ENCODE results near the gene NFIB. TPM values are rescaled to one million over a fixed set of nuclear protein-coding genes. Genes with fewer than 3 reads are reported as not detected.

The NFIB gene
- total RNA-seq, 1 experiment from 2014 or later, result 3.6 TPM

GRCh38 chr9:14107495-14107894 lies 206.4 kb downstream of the NFIB start:
- H3K27me3 ChIP-seq (ENCODE audit: low read length), result no peaks in the 10 kb centered on the region
- H3K4me3 ChIP-seq (ENCODE audit: low read length), result no peak overlapping the region
- no peak overlapping the region for H3K9ac ChIP-seq (ENCODE audit: low read length)
- no peak for DNase-seq
- no peak overlapping the region for H3K4me2 ChIP-seq (ENCODE audit: low read depth, low read length, poor library complexity, severe bottlenecking)
- H3K4me1 ChIP-seq (ENCODE audit: low read length), result no peaks in the 10 kb centered on the region
- no peaks in the 10 kb centered on the region for H3K36me3 ChIP-seq (ENCODE audit: insufficient read depth, low read length)
- H3K9me3 ChIP-seq (ENCODE audit: low read length), result no peaks in the 10 kb centered on the region
- H4K20me1 ChIP-seq (ENCODE audit: insufficient read depth, low read depth, low read length), result no peaks in the 10 kb centered on the region
- H2AFZ ChIP-seq (ENCODE audit: low read length), result no peak overlapping the region
- no peak overlapping the region for H3K27ac ChIP-seq (ENCODE audit: low read length)
- no peaks in the 10 kb centered on the region for H3K79me2 ChIP-seq (ENCODE audit: low read length)
- no peaks in the 10 kb centered on the region for H3K9me2 ChIP-seq (replicated peaks; ENCODE audit: insufficient read depth, low read length)

- no peak for DNase-seq
- no peak overlapping the region for H3K27ac ChIP-seq (ENCODE audit: low read length)
- no peak overlapping the region for H3K4me3 ChIP-seq (ENCODE audit: low read length)
- H3K9ac ChIP-seq (ENCODE audit: low read length), result no peak overlapping the region
- H3K4me1 ChIP-seq (ENCODE audit: low read length), result no peaks in the 10 kb centered on the region; the same call in none of the 2 replicates
- H3K36me3 ChIP-seq (ENCODE audit: insufficient read depth, low read length), result no peaks in the 10 kb centered on the region
- no peaks in the 10 kb centered on the region for H3K9me3 ChIP-seq (ENCODE audit: low read length)
- no peak overlapping the region for H2AFZ ChIP-seq (ENCODE audit: low read length)
- H3K79me2 ChIP-seq (ENCODE audit: low read length), result no peaks in the 10 kb centered on the region
- no peak overlapping the region for H3K4me2 ChIP-seq (ENCODE audit: low read depth, low read length, poor library complexity, severe bottlenecking)
- H3K27me3 ChIP-seq (ENCODE audit: low read length), result no peaks in the 10 kb centered on the region
- H3K9me2 ChIP-seq (replicated peaks; ENCODE audit: insufficient read depth, low read length), result no peaks in the 10 kb centered on the region
- no peaks in the 10 kb centered on the region for H4K20me1 ChIP-seq (ENCODE audit: insufficient read depth, low read depth, low read length)
Measured at GRCh38 chr9:14106699-14107098, 207.2 kb downstream of the NFIB start.

- no peak overlapping the region for H3K27ac ChIP-seq (ENCODE audit: low read length)
- H3K4me1 ChIP-seq (ENCODE audit: low read length), result no peaks in the 10 kb centered on the region; the same call in none of the 2 replicates
- no peak overlapping the region for H3K9ac ChIP-seq (ENCODE audit: low read length)
- H3K79me2 ChIP-seq (ENCODE audit: low read length), result no peaks in the 10 kb centered on the region
- no peak overlapping the region for H3K4me3 ChIP-seq (ENCODE audit: low read length)
- no peaks in the 10 kb centered on the region for H3K27me3 ChIP-seq (ENCODE audit: low read length)
- H3K36me3 ChIP-seq (ENCODE audit: insufficient read depth, low read length), result no peaks in the 10 kb centered on the region
- no peak for DNase-seq
- H2AFZ ChIP-seq (ENCODE audit: low read length), result no peak overlapping the region
- H4K20me1 ChIP-seq (ENCODE audit: insufficient read depth, low read depth, low read length), result no peaks in the 10 kb centered on the region
- no peaks in the 10 kb centered on the region for H3K9me3 ChIP-seq (ENCODE audit: low read length)
- no peak overlapping the region for H3K4me2 ChIP-seq (ENCODE audit: low read depth, low read length, poor library complexity, severe bottlenecking)
- H3K9me2 ChIP-seq (replicated peaks; ENCODE audit: insufficient read depth, low read length), result no peaks in the 10 kb centered on the region
Measured at GRCh38 chr9:14104496-14104895, 209.4 kb downstream of the NFIB start.

GRCh38 chr9:14103115-14103514 lies 210.8 kb downstream of the NFIB start:
- Histone ChIP-seq H3K4me1 (ENCODE audit: low read length) (no peaks in the 10 kb centered on the region; the same call in none of the 2 replicates), H3K79me2 (ENCODE audit: low read length) (no peaks in the 10 kb centered on the region), H3K4me3 (ENCODE audit: low read length) (no peak overlapping the region), H3K9me2 (replicated peaks; ENCODE audit: insufficient read depth, low read length) (no peaks in the 10 kb centered on the region), H4K20me1 (ENCODE audit: insufficient read depth, low read depth, low read length) (no peaks in the 10 kb centered on the region), H3K27me3 (ENCODE audit: low read length) (no peaks in the 10 kb centered on the region), H3K36me3 (ENCODE audit: insufficient read depth, low read length) (no peaks in the 10 kb centered on the region), H3K9me3 (ENCODE audit: low read length) (no peaks in the 10 kb centered on the region), H3K27ac (ENCODE audit: low read length) (no peak overlapping the region), H3K9ac (ENCODE audit: low read length) (no peak overlapping the region), H3K4me2 (ENCODE audit: low read depth, low read length, poor library complexity, severe bottlenecking) (no peak overlapping the region), H2AFZ (ENCODE audit: low read length) (no peak overlapping the region)
- DNase-seq, result no peak

- no peak overlapping the region for H3K4me2 ChIP-seq (ENCODE audit: low read depth, low read length, poor library complexity, severe bottlenecking)
- H3K9me2 ChIP-seq (replicated peaks; ENCODE audit: insufficient read depth, low read length), result no peaks in the 10 kb centered on the region
- H2AFZ ChIP-seq (ENCODE audit: low read length), result no peak overlapping the region
- no peaks in the 10 kb centered on the region for H3K9me3 ChIP-seq (ENCODE audit: low read length)
- H3K36me3 ChIP-seq (ENCODE audit: insufficient read depth, low read length), result no peaks in the 10 kb centered on the region
- H3K27me3 ChIP-seq (ENCODE audit: low read length), result no peaks in the 10 kb centered on the region
- H3K4me3 ChIP-seq (ENCODE audit: low read length), result no peak overlapping the region
- no peak for DNase-seq
- H3K27ac ChIP-seq (ENCODE audit: low read length), result no peak overlapping the region
- no peaks in the 10 kb centered on the region for H4K20me1 ChIP-seq (ENCODE audit: insufficient read depth, low read depth, low read length)
- H3K9ac ChIP-seq (ENCODE audit: low read length), result no peak overlapping the region
- no peaks in the 10 kb centered on the region; the same call in none of the 2 replicates for H3K4me1 ChIP-seq (ENCODE audit: low read length)
- no peaks in the 10 kb centered on the region for H3K79me2 ChIP-seq (ENCODE audit: low read length)
Measured at GRCh38 chr9:14099737-14100136, 214.2 kb downstream of the NFIB start.

- no peak overlapping the region for H3K4me3 ChIP-seq (ENCODE audit: low read length)
- H3K36me3 ChIP-seq (ENCODE audit: insufficient read depth, low read length), result no peaks in the 10 kb centered on the region
- H3K79me2 ChIP-seq (ENCODE audit: low read length), result no peaks in the 10 kb centered on the region
- H3K9me3 ChIP-seq (ENCODE audit: low read length), result no peaks in the 10 kb centered on the region
- no peaks in the 10 kb centered on the region for H4K20me1 ChIP-seq (ENCODE audit: insufficient read depth, low read depth, low read length)
- H3K27ac ChIP-seq (ENCODE audit: low read length), result no peak overlapping the region
- H3K4me1 ChIP-seq (ENCODE audit: low read length), result no peaks in the 10 kb centered on the region; the same call in none of the 2 replicates
- no peak for DNase-seq
- H3K4me2 ChIP-seq (ENCODE audit: low read depth, low read length, poor library complexity, severe bottlenecking), result no peak overlapping the region
- H3K9me2 ChIP-seq (replicated peaks; ENCODE audit: insufficient read depth, low read length), result no peaks in the 10 kb centered on the region
- H3K9ac ChIP-seq (ENCODE audit: low read length), result no peak overlapping the region
- no peak overlapping the region for H2AFZ ChIP-seq (ENCODE audit: low read length)
- H3K27me3 ChIP-seq (ENCODE audit: low read length), result no peaks in the 10 kb centered on the region
Measured at GRCh38 chr9:14098486-14099180, 215.3 kb downstream of the NFIB start.

GRCh38 chr9:14097666-14098415 lies 216.1 kb downstream of the NFIB start:
- no peak overlapping the region for H3K9ac ChIP-seq (ENCODE audit: low read length)
- H4K20me1 ChIP-seq (ENCODE audit: insufficient read depth, low read depth, low read length), result no peaks in the 10 kb centered on the region
- no peak for DNase-seq
- no peak overlapping the region for H3K27ac ChIP-seq (ENCODE audit: low read length)
- H3K79me2 ChIP-seq (ENCODE audit: low read length), result no peaks in the 10 kb centered on the region
- no peaks in the 10 kb centered on the region for H3K9me3 ChIP-seq (ENCODE audit: low read length)
- no peaks in the 10 kb centered on the region for H3K36me3 ChIP-seq (ENCODE audit: insufficient read depth, low read length)
- no peaks in the 10 kb centered on the region for H3K27me3 ChIP-seq (ENCODE audit: low read length)
- H3K4me2 ChIP-seq (ENCODE audit: low read depth, low read length, poor library complexity, severe bottlenecking), result no peak overlapping the region
- H2AFZ ChIP-seq (ENCODE audit: low read length), result no peak overlapping the region
- H3K9me2 ChIP-seq (replicated peaks; ENCODE audit: insufficient read depth, low read length), result no peaks in the 10 kb centered on the region
- H3K4me1 ChIP-seq (ENCODE audit: low read length), result no peaks in the 10 kb centered on the region; the same call in none of the 2 replicates
- H3K4me3 ChIP-seq (ENCODE audit: low read length), result no peak overlapping the region

- H3K9ac ChIP-seq (ENCODE audit: low read length), result no peak overlapping the region
- H3K27me3 ChIP-seq (ENCODE audit: low read length), result no peaks in the 10 kb centered on the region
- H3K36me3 ChIP-seq (ENCODE audit: insufficient read depth, low read length), result no peaks in the 10 kb centered on the region
- no peak overlapping the region for H3K4me2 ChIP-seq (ENCODE audit: low read depth, low read length, poor library complexity, severe bottlenecking)
- no peak for DNase-seq
- no peak overlapping the region for H2AFZ ChIP-seq (ENCODE audit: low read length)
- H3K4me3 ChIP-seq (ENCODE audit: low read length), result no peak overlapping the region
- H3K9me3 ChIP-seq (ENCODE audit: low read length), result no peaks in the 10 kb centered on the region
- H3K79me2 ChIP-seq (ENCODE audit: low read length), result no peaks in the 10 kb centered on the region
- H3K27ac ChIP-seq (ENCODE audit: low read length), result no peak overlapping the region
- no peaks in the 10 kb centered on the region for H3K9me2 ChIP-seq (replicated peaks; ENCODE audit: insufficient read depth, low read length)
- no peaks in the 10 kb centered on the region for H4K20me1 ChIP-seq (ENCODE audit: insufficient read depth, low read depth, low read length)
- no peaks in the 10 kb centered on the region; the same call in none of the 2 replicates for H3K4me1 ChIP-seq (ENCODE audit: low read length)
Measured at GRCh38 chr9:14097215-14097614, 216.7 kb downstream of the NFIB start.
